DOHH2 (cell line): Measurements from ENCODE around the gene C6orf47.

Experiments
- H3F3A ChIP-seq: fragments of 200-600 bp; sonication (generic), shearing (Covaris generic); 2 replicates; pipeline ENCODE4 v1.6.0; 2016; ENCODE audit warnings: antibody characterized with exemption, mild to moderate bottlenecking; ENCODE audit not compliant: control insufficient read depth, insufficient read depth
- H3K27ac ChIP-seq: fragments of 200-600 bp; sonication (generic); 2 replicates; pipeline ENCODE4 v1.5.1; 2014; ENCODE audit warnings: low read depth, mild to moderate bottlenecking, low read length, moderate library complexity
- H3K27me3 ChIP-seq: fragments of 200-600 bp; sonication (generic); 2 replicates; pipeline ENCODE4 v1.6.1; 2014; ENCODE audit warnings: mild to moderate bottlenecking, low read length, mixed read lengths; ENCODE audit not compliant: control insufficient read depth
- H3K36me3 ChIP-seq: fragments of 200-600 bp; sonication (generic); 2 replicates; pipeline ENCODE4 v1.6.1; 2014; ENCODE audit warnings: mild to moderate bottlenecking, low read length, moderate library complexity, mixed read lengths; ENCODE audit not compliant: control insufficient read depth
- H3K4me1 ChIP-seq: fragments of 200-600 bp; sonication (generic); 2 replicates; pipeline ENCODE4 v1.6.1; 2014; ENCODE audit warnings: mild to moderate bottlenecking, low read length, mixed read lengths; ENCODE audit not compliant: control insufficient read depth
- H3K4me2 ChIP-seq: fragments of 200-600 bp; sonication (generic); 2 replicates; pipeline ENCODE4 v1.6.0; 2014; ENCODE audit warnings: mild to moderate bottlenecking, low read length, moderate library complexity
- H3K4me3 ChIP-seq: fragments of 200-600 bp; sonication (generic); 2 replicates; pipeline ENCODE4 v1.5.1; 2014; ENCODE audit warnings: mild to moderate bottlenecking, low read length, mixed read lengths
- H3K79me2 ChIP-seq: fragments of 200-600 bp; sonication (generic); 2 replicates; pipeline ENCODE4 v1.6.1; 2014; ENCODE audit warnings: mild to moderate bottlenecking, low read length, mixed read lengths; ENCODE audit not compliant: control insufficient read depth
- H3K9me2 ChIP-seq: fragments of 200-600 bp; sonication (generic); replicated peaks from 2 replicates; pipeline ENCODE4 v1.6.1; 2014; ENCODE audit warnings: mild to moderate bottlenecking, low read length, mixed read lengths; ENCODE audit not compliant: control insufficient read depth
- H3K9me3 ChIP-seq: fragments of 200-600 bp; sonication (generic); 2 replicates; pipeline ENCODE4 v1.6.1; 2014; ENCODE audit warnings: antibody characterized with exemption, low read length, mixed read lengths; ENCODE audit not compliant: control insufficient read depth, insufficient read depth
- H4K20me1 ChIP-seq: fragments of 200-600 bp; sonication (generic); 2 replicates; pipeline ENCODE4 v1.6.0; 2014; ENCODE audit warnings: low read depth, mild to moderate bottlenecking, antibody characterized with exemption, low read length, moderate library complexity; ENCODE audit not compliant: control insufficient read depth, insufficient read depth
- CTCF ChIP-seq: fragments of 200-600 bp; sonication (generic); IDR thresholded peaks from one replicate; pipeline ENCODE4 v1.5.1; 2014; ENCODE audit warnings: antibody characterized with exemption, mild to moderate bottlenecking, low read depth, low read length; ENCODE audit not compliant: poor library complexity, severe bottlenecking
- EZH2phosphoT487 ChIP-seq: fragments of 200-600 bp; sonication (generic); IDR thresholded peaks from 2 replicates; pipeline ENCODE4 v1.6.1; 2017; ENCODE audit warnings: borderline replicate concordance, mild to moderate bottlenecking, antibody characterized with exemption, low read length, moderate library complexity, mixed read lengths

The C6orf47 gene

GRCh38 chr6:31633447-31633846 lies 27.1 kb downstream of the C6orf47 start:
- Histone ChIP-seq H3K27ac (no peak overlapping the region), H3K4me3 (no peak overlapping the region), H3K36me3 (peaks cover 97% of the 10 kb centered on the region), H3K27me3 (no peaks in the 10 kb centered on the region), H3K79me2 (peaks cover 26% of the 10 kb centered on the region), H4K20me1 (peaks cover 4% of the 10 kb centered on the region; the same call in 1 of the 2 replicates), H3K4me1 (no peaks in the 10 kb centered on the region), H3K4me2 (no peak overlapping the region), H3K9me2 (no peaks in the 10 kb centered on the region), H3F3A (peaks cover 42% of the 10 kb centered on the region), H3K9me3 (no peaks in the 10 kb centered on the region)
- TF ChIP-seq CTCF (no peak), EZH2phosphoT487 (no peak)

- H3K9me2 ChIP-seq: no peaks in the 10 kb centered on the region
- H3K36me3 ChIP-seq: peaks cover 100% of the 10 kb centered on the region
- H3F3A ChIP-seq: peaks cover 33% of the 10 kb centered on the region
- H3K27ac ChIP-seq: no peak overlapping the region
- no peaks in the 10 kb centered on the region for H3K4me1 ChIP-seq
- TF ChIP-seq EZH2phosphoT487: no peak
- H3K27me3 ChIP-seq: no peaks in the 10 kb centered on the region
- peaks cover 4% of the 10 kb centered on the region; the same call in 1 of the 2 replicates for H4K20me1 ChIP-seq
- no peak overlapping the region for H3K4me2 ChIP-seq
- no peak overlapping the region for H3K4me3 ChIP-seq
- no peaks in the 10 kb centered on the region for H3K9me3 ChIP-seq
- H3K79me2 ChIP-seq: peaks cover 34% of the 10 kb centered on the region
Measured at GRCh38 chr6:31632279-31632946, 28.2 kb downstream of the C6orf47 start.

- Histone ChIP-seq H3F3A (peaks cover 29% of the 10 kb centered on the region), H3K4me3 (no peak overlapping the region), H3K27ac (no peak overlapping the region), H3K9me2 (no peaks in the 10 kb centered on the region), H3K79me2 (peaks cover 37% of the 10 kb centered on the region), H3K36me3 (peaks cover 100% of the 10 kb centered on the region), H3K9me3 (no peaks in the 10 kb centered on the region), H3K27me3 (no peaks in the 10 kb centered on the region), H3K4me1 (no peaks in the 10 kb centered on the region), H4K20me1 (peaks cover 4% of the 10 kb centered on the region; the same call in 1 of the 2 replicates), H3K4me2 (no peak overlapping the region)
- TF ChIP-seq CTCF (no peak), EZH2phosphoT487 (no peak)
Measured at GRCh38 chr6:31631681-31632278, 28.8 kb downstream of the C6orf47 start.

- H3K27me3 ChIP-seq: no peaks in the 10 kb centered on the region
- H3K9me3 ChIP-seq: no peaks in the 10 kb centered on the region
- TF ChIP-seq CTCF (no peak), EZH2phosphoT487 (no peak)
- peaks cover 4% of the 10 kb centered on the region; the same call in 1 of the 2 replicates for H4K20me1 ChIP-seq
- peaks cover 24% of the 10 kb centered on the region for H3F3A ChIP-seq
- H3K36me3 ChIP-seq: peaks cover 100% of the 10 kb centered on the region
- peaks cover 42% of the 10 kb centered on the region for H3K79me2 ChIP-seq
- H3K4me1 ChIP-seq: no peaks in the 10 kb centered on the region
- no peak overlapping the region for H3K27ac ChIP-seq
- no peak overlapping the region for H3K4me3 ChIP-seq
- H3K4me2 ChIP-seq: no peak overlapping the region
- H3K9me2 ChIP-seq: no peaks in the 10 kb centered on the region
Measured at GRCh38 chr6:31631209-31631608, 29.4 kb downstream of the C6orf47 start.
